GM23338 (cell line): ENCODE measurements around the gene PCBP3.

Experiments used
- EZH2phosphoT487 ChIP-seq: fragments of 200-600 bp; sonication (generic); IDR thresholded peaks from one replicate; pipeline ENCODE4 v1.8.1; 2018; ENCODE audit warnings: antibody characterized with exemption; ENCODE audit not compliant: unreplicated experiment
- TF ChIP-seq, protein P1 (sequence below), 2 experiments: fragments of 200-600 bp in 1 of 2; sonication (generic) in 1 of 2; conservative IDR thresholded peaks; 2 replicates each; pipeline versions ENCODE4 v1.5.1 to v1.6.1; 2016 to 2017; ENCODE audit warnings: antibody characterized with exemption in 2 of 2, low read depth in 2 of 2, mild to moderate bottlenecking in 2 of 2, moderate library complexity in 1 of 2

- no peak for TF ChIP-seq EZH2phosphoT487
- TF ChIP-seq, protein P1, sequence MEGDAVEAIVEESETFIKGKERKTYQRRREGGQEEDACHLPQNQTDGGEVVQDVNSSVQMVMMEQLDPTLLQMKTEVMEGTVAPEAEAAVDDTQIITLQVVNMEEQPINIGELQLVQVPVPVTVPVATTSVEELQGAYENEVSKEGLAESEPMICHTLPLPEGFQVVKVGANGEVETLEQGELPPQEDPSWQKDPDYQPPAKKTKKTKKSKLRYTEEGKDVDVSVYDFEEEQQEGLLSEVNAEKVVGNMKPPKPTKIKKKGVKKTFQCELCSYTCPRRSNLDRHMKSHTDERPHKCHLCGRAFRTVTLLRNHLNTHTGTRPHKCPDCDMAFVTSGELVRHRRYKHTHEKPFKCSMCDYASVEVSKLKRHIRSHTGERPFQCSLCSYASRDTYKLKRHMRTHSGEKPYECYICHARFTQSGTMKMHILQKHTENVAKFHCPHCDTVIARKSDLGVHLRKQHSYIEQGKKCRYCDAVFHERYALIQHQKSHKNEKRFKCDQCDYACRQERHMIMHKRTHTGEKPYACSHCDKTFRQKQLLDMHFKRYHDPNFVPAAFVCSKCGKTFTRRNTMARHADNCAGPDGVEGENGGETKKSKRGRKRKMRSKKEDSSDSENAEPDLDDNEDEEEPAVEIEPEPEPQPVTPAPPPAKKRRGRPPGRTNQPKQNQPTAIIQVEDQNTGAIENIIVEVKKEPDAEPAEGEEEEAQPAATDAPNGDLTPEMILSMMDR (conservative IDR thresholded peaks at IDR 0.05; ENCODE audit: low read depth in 2 of 2): no peak
These were observed 302.3 kb downstream of the PCBP3 start for GRCh38 chr21:45945868-45946210.
